Mesenchymal stem cell (in vitro differentiated cells and primary cell): ENCODE measurements around the gene LRFN2.

Experiments used
- DNase-seq: peaks from one replicate; pipeline ENCODE4 v3.0.0-alpha.2; 2013
- H2AFZ ChIP-seq: one replicate; pipeline ENCODE4 v1.6.1; 2013; ENCODE audit warnings: low read depth, mild to moderate bottlenecking, control low read depth, inconsistent platforms, low read length, moderate library complexity
- H2AK5ac ChIP-seq: 2 replicates; pipeline ENCODE4 v1.6.1; 2013; ENCODE audit warnings: low read length, moderate library complexity, mild to moderate bottlenecking, inconsistent platforms; ENCODE audit not compliant: severe bottlenecking
- H2BK120ac ChIP-seq: one replicate; pipeline ENCODE4 v1.6.1; 2013; ENCODE audit warnings: low read depth, mild to moderate bottlenecking, inconsistent platforms, low read length, moderate library complexity
- H2BK12ac ChIP-seq, 2 experiments: one replicate each; pipeline ENCODE4 v1.6.1; 2013; ENCODE audit warnings: inconsistent platforms in 2 of 2, low read length in 2 of 2, mild to moderate bottlenecking in 2 of 2, moderate library complexity in 2 of 2, control low read depth in 1 of 2
- H2BK15ac ChIP-seq: one replicate; pipeline ENCODE4 v1.6.1; 2013; ENCODE audit warnings: mild to moderate bottlenecking, low read depth, inconsistent platforms; ENCODE audit not compliant: poor library complexity, severe bottlenecking
- H2BK5ac ChIP-seq: 2 replicates; pipeline ENCODE4 v1.6.1; 2013; ENCODE audit warnings: low read depth, mild to moderate bottlenecking, low read length, control low read depth, inconsistent platforms; ENCODE audit not compliant: poor library complexity, severe bottlenecking
- H3K14ac ChIP-seq, 2 experiments: one replicate each; pipeline ENCODE4 v1.6.1; 2013; ENCODE audit warnings: inconsistent platforms in 2 of 2, low read length in 2 of 2, control low read depth in 1 of 2, mild to moderate bottlenecking in 1 of 2, moderate library complexity in 1 of 2
- H3K18ac ChIP-seq, 2 experiments: one replicate each; pipeline ENCODE4 v1.6.1; 2013; ENCODE audit warnings: inconsistent platforms in 2 of 2, low read length in 2 of 2, control low read depth in 1 of 2, low read depth in 1 of 2, mild to moderate bottlenecking in 1 of 2
- H3K23ac ChIP-seq, 2 experiments: one replicate each; pipeline ENCODE4 v1.6.1; 2013; ENCODE audit warnings: inconsistent platforms in 2 of 2, low read length in 2 of 2, mild to moderate bottlenecking in 2 of 2, moderate library complexity in 2 of 2, control low read depth in 1 of 2
- H3K27ac ChIP-seq: 2 replicates; pipeline ENCODE4 v1.5.1; 2013; ENCODE audit warnings: mild to moderate bottlenecking, moderate library complexity, low read length, control low read depth, inconsistent platforms; ENCODE audit not compliant: poor library complexity, severe bottlenecking
- H3K27me3 ChIP-seq, 2 experiments: 2 replicates each; pipeline versions ENCODE4 v1.6.1 to v1.7.0; 2013; ENCODE audit warnings: low read length in 2 of 2, mild to moderate bottlenecking in 2 of 2, moderate library complexity in 2 of 2, control low read depth in 1 of 2, inconsistent platforms in 1 of 2; ENCODE audit not compliant: control insufficient read depth in 1 of 2, insufficient read depth in 1 of 2
- H3K36me3 ChIP-seq, 2 experiments: 2 replicates each; pipeline versions ENCODE4 v1.6.1 to v1.7.0; 2013; ENCODE audit warnings: low read length in 2 of 2, control low read depth in 1 of 2, inconsistent platforms in 1 of 2, low read depth in 1 of 2, mild to moderate bottlenecking in 1 of 2; ENCODE audit not compliant: insufficient read depth in 2 of 2, control insufficient read depth in 1 of 2
- H3K4ac ChIP-seq, 2 experiments: one replicate each; pipeline ENCODE4 v1.6.1; 2013; ENCODE audit warnings: inconsistent platforms in 2 of 2, low read length in 2 of 2, mild to moderate bottlenecking in 2 of 2, moderate library complexity in 2 of 2, control low read depth in 1 of 2, low read depth in 1 of 2
- H3K4me1 ChIP-seq: 2 replicates; pipeline ENCODE4 v1.6.1; 2013; ENCODE audit warnings: low read depth, low read length, control low read depth; ENCODE audit not compliant: control insufficient read depth, insufficient read depth
- H3K4me2 ChIP-seq: 2 replicates; pipeline ENCODE4 v1.6.1; 2013; ENCODE audit warnings: low read length, mild to moderate bottlenecking, inconsistent platforms; ENCODE audit not compliant: poor library complexity, severe bottlenecking
- H3K4me3 ChIP-seq, 2 experiments: 2 replicates each; pipeline versions ENCODE4 v1.5.1 to v1.7.0; 2013; ENCODE audit warnings: low read length in 2 of 2, mild to moderate bottlenecking in 2 of 2, control low read depth in 1 of 2, low read depth in 1 of 2; ENCODE audit not compliant: insufficient read depth in 1 of 2
- H3K79me1 ChIP-seq: replicated peaks from 2 replicates; pipeline ENCODE4 v1.6.1; 2013; ENCODE audit warnings: mild to moderate bottlenecking, control low read depth, low read length, inconsistent platforms; ENCODE audit not compliant: poor library complexity, severe bottlenecking
- H3K9ac ChIP-seq: 2 replicates; pipeline ENCODE4 v1.7.0; 2013; ENCODE audit warnings: mild to moderate bottlenecking, low read length, moderate library complexity
- H3K9me3 ChIP-seq: 2 replicates; pipeline ENCODE4 v1.7.0; 2013; ENCODE audit warnings: mild to moderate bottlenecking, low read length; ENCODE audit not compliant: control insufficient read depth
- H4K8ac ChIP-seq: one replicate; pipeline ENCODE4 v1.6.1; 2013; ENCODE audit warnings: inconsistent platforms, mild to moderate bottlenecking, low read length, moderate library complexity
- H4K91ac ChIP-seq: one replicate; pipeline ENCODE4 v1.6.1; 2013; ENCODE audit warnings: mild to moderate bottlenecking, low read length, inconsistent platforms
- WGBS: methylation state at CpG from one replicate; pipeline ENCODE4 v1.1.7; 2013; ENCODE audit warnings: mixed read lengths; 5-methylcytosine and 5-hydroxymethylcytosine counted together

LRFN2 gene

GRCh38 chr6:40536442-40536841 lies 50.7 kb downstream of the LRFN2 start:
- no peak overlapping the region for H4K91ac ChIP-seq

GRCh38 chr6:40535819-40536380 lies 51.3 kb downstream of the LRFN2 start:
- Histone ChIP-seq H3K4me3 (no peak overlapping the region), H2AK5ac (no peak overlapping the region), H3K4me1 (no peaks in the 10 kb centered on the region), H2BK120ac (no peak overlapping the region), H3K27me3 (peaks cover 7 to 75% of the 10 kb centered on the region in 2 experiments), H3K9ac (no peak overlapping the region), H3K27ac (no peak overlapping the region), H2BK5ac (no peak overlapping the region), H3K14ac (no peak overlapping the region), H3K23ac (peak overlapping the region in 1 of 2 experiments; percentile 35), H4K8ac (no peak overlapping the region), H2BK12ac (no peak overlapping the region), H3K4ac (no peak overlapping the region), H2BK15ac (no peak overlapping the region), H4K91ac (no peak overlapping the region), H2AFZ (no peak overlapping the region), H3K18ac (no peak overlapping the region), H3K4me2 (no peak overlapping the region), H3K79me1 (no peaks in the 10 kb centered on the region), H3K36me3 (no peaks in the 10 kb centered on the region), H3K9me3 (no peaks in the 10 kb centered on the region)
- DNase-seq, result no peak
- WGBS, result 78% methylated on average over 6 of the region's 7 CpGs

More at GRCh38 chr6:40536442-40536841, 50.7 kb downstream of the LRFN2 start:
- Histone ChIP-seq H2BK120ac (no peak overlapping the region), H3K4ac (no peak overlapping the region), H4K8ac (no peak overlapping the region), H3K4me1 (no peaks in the 10 kb centered on the region), H2AK5ac (no peak overlapping the region), H3K27ac (no peak overlapping the region), H3K9me3 (no peaks in the 10 kb centered on the region), H2AFZ (no peak overlapping the region), H3K27me3 (peaks cover 11 to 79% of the 10 kb centered on the region in 2 experiments), H2BK15ac (no peak overlapping the region), H3K14ac (no peak overlapping the region), H3K4me3 (no peak overlapping the region), H2BK5ac (no peak overlapping the region), H3K9ac (no peak overlapping the region), H3K4me2 (no peak overlapping the region), H3K18ac (no peak overlapping the region), H2BK12ac (no peak overlapping the region), H3K23ac (no peak overlapping the region), H3K79me1 (no peaks in the 10 kb centered on the region), H3K36me3 (no peaks in the 10 kb centered on the region)
- peak; percentile 7 for DNase-seq
- 42% methylated on average over 3 of the region's 3 CpGs for WGBS

- H2AFZ ChIP-seq, result no peak overlapping the region
- H3K79me1 ChIP-seq, result no peaks in the 10 kb centered on the region
- no peak overlapping the region for H2BK15ac ChIP-seq
- H2BK12ac ChIP-seq, result no peak overlapping the region
- no peaks in the 10 kb centered on the region for H3K36me3 ChIP-seq
- no peak overlapping the region for H3K23ac ChIP-seq
- H3K14ac ChIP-seq, result peak overlapping the region in 1 of 2 experiments; percentile 3
- no peak overlapping the region for H3K9ac ChIP-seq
- no peaks in the 10 kb centered on the region for H3K4me1 ChIP-seq
- H4K8ac ChIP-seq, result no peak overlapping the region
- no peak overlapping the region for H2BK5ac ChIP-seq
- no peak overlapping the region for H2BK120ac ChIP-seq
- H2AK5ac ChIP-seq, result no peak overlapping the region
- H3K18ac ChIP-seq, result no peak overlapping the region
- no peak overlapping the region for H3K4me2 ChIP-seq
- no peak overlapping the region for H3K4ac ChIP-seq
- no peak overlapping the region for H3K27ac ChIP-seq
- no peaks in the 10 kb centered on the region for H3K9me3 ChIP-seq
- DNase-seq, result no peak
- peaks cover 3 to 75% of the 10 kb centered on the region in 2 experiments for H3K27me3 ChIP-seq
- 63% methylated on average over 3 of the region's 3 CpGs for WGBS
- no peak overlapping the region for H3K4me3 ChIP-seq
- no peak overlapping the region for H4K91ac ChIP-seq
These were observed 51.9 kb downstream of the LRFN2 start for GRCh38 chr6:40535110-40535818.

GRCh38 chr6:40532349-40533000 lies 54.7 kb downstream of the LRFN2 start:
- no peak overlapping the region for H2BK12ac ChIP-seq
- DNase-seq, result no peak

More at GRCh38 chr6:40532349-40533000, 54.7 kb downstream of the LRFN2 start:
- Histone ChIP-seq H3K27ac (no peak overlapping the region), H3K4me1 (no peaks in the 10 kb centered on the region), H3K9ac (no peak overlapping the region), H3K23ac (no peak overlapping the region), H4K91ac (no peak overlapping the region), H3K4ac (no peak overlapping the region), H3K18ac (no peak overlapping the region), H2AFZ (no peak overlapping the region), H3K4me2 (no peak overlapping the region), H3K14ac (no peak overlapping the region), H3K79me1 (no peaks in the 10 kb centered on the region), H2AK5ac (no peak overlapping the region), H3K4me3 (no peak overlapping the region), H4K8ac (no peak overlapping the region), H3K36me3 (no peaks in the 10 kb centered on the region), H2BK120ac (no peak overlapping the region), H2BK5ac (no peak overlapping the region), H2BK15ac (no peak overlapping the region), H3K9me3 (no peaks in the 10 kb centered on the region), H3K27me3 (peaks cover 1 to 60% of the 10 kb centered on the region in 2 experiments)
- WGBS, result 94% methylated on average over 6 of the region's 7 CpGs
